Stimulated activated CD4-positive, alpha-beta T cell treated with anti-CD3 and anti-CD28 coated beads, Interleukin-15, amount 100 ng/mL, for 1 hour (primary cell): ENCODE results near the gene AGXT2.
"Not testable (repeated sequence)": the region's sequence is repeated elsewhere in the genome, so short reads cannot be mapped to it uniquely, and the experiment has no call there.

ENCODE experiments used
- DNase-seq, 2 donors: peaks; one replicate each; pipeline ENCODE4 v3.0.0-alpha.2; 2020; ENCODE audit warnings: low read depth in 1 of 2, low spot score in 1 of 2

AGXT2 gene

DNA sequence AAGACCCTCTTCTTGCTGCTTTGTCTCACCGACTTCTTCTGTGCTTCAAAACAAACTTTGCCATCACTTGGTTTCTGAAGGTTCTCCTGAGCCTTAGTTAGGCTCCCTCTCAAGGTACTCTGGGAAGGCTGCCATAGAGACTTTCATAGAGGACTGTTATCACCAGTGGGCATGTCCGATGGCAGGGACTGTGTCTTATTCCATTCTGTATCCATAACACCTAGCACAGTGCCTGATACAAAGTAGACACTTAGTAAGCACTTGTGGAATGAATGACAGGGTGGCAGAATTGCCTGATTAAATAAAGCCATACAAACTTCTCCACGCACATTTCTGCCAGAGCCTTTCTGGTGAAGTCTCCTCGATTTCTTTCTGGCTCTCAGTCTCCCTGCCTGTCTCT is 32.7 kb downstream of the AGXT2 start:
- no peak for DNase-seq

DNA sequence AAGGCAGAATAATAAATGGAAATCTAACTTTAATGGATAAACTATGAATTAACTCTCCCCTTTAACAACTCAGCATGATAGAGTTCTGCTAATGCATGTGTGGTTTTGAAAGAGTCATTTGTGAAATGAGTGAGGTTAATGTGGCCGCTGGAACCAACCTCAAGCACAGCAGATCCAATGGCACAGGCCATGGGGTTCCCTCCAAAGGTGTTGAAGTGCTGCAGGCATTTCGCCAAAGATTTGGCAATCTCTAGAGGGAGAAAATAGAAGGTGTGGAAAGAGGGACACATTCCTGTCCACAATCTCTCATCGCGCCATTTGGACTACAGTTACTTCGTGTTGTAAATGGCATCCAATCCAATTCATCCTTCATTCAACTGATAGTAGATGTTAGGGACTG is 35.0 kb downstream of the AGXT2 start:
- no peak for DNase-seq

DNA sequence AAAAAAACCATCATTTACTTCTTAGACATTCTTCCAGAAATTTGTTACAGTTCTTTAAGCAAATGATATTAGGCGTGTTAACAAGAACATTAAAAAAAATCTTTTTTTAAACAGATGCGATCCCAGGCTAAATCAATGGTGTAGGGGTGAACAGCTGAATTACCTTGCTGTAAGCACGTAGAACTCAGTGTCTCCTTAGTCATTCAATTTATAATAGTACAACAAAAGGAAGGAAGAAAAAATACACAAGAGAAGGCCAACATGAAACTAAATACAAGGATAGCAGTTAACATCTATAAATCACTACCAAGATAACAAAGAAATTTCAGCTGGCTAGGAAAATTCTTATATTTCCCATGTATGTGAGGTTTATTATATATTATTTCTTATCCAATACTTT is 35.4 kb downstream of the AGXT2 start:
- no peak for DNase-seq

DNA sequence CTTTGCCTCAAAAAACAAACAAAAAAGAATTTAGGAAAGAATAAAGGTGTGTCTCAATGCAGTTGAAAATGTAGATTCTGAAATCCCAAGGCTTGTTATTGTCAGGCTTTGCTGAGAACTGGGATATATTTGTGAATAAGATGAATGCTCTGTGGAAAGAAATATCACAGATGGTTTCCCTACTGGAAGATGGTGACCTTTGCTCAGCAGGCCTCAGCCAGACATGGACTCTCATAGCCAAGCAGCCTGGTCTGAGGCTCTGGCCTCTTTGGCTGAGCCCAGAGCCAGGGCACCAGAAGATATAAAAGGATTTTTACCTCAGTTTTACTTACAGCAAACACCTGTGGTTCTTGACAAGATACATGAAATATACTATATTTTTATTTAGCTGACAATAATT is 37.1 kb downstream of the AGXT2 start:
- DNase-seq = no peak

DNA sequence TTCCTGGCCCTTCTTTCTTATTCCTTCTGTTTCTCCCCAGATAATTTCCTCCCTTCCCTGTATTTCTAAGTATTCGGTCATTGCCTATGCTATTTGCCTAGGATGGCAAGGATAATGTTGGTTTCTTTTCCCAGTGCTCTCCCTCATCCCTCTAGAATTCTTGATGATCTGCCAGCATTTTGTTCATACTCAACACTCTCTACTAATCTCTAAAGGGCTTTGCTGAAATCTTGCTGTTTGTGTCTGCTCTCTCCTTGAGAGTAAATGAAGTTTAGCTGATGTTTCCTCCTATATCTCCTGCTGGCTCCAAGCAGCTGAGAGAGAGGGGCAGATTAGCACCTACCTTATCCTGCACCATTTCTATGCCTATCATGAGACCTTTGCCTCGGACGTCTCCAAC is 38.1 kb downstream of the AGXT2 start:
- DNase-seq = no peak

DNA sequence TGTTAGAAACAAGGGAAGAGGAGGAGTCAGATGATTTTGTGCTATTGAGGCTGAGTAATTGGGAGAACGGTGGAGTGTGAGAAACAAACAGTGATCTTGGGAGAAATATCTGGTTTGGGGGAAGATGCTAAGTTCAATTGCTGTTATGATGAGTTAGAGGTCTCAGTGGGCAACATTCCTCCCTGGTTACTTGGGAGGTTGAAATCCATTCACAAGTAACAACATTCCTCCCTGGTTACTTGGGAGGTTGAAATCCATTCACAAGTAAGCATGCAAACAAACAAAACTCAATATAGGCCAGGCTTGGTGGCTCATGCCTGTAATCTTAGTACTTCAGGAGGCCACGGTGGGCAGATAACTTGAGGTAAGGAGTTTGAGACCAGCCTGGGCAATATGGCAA is 38.7 kb downstream of the AGXT2 start:
- no peak for DNase-seq

DNA sequence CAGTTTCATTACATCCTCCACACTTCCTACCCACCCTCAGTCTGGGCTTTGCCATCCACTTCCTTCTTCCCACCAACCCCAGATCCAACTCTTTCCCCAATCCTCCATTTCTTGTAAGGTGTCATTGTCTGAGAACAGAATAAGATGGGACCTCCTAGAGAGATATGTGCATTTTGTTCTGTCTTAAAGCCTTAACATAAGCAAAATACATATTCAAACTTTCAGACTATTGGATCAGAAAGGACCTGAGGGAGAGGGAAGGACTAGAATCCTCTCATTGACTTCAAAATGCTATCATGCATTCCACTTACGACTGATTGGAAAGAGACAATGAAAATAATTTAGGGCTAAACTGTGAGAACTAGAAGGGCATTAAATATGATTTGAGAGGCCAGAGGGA is 43.0 kb downstream of the AGXT2 start:
- no peak for DNase-seq

DNA sequence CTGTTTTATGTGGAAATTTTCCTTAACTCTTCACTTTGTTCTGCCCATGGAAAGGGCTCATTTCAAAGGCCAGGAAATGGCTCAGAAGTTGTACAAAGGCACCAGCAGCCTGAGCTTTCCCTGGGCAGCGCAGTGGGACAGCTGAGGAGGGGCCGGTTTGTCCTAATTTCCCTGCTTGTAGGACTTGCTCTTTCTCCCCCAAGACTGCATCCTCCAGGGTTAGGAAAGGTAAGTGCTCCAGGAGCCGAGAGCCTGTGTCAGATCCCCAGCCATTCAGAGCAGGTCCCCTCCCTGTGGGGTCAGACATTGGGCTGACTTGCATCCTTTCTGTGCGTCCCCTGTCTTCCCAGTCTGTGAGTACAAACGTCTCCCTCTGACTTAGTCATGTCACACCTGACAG is 43.5 kb downstream of the AGXT2 start:
- no peak for DNase-seq

DNA sequence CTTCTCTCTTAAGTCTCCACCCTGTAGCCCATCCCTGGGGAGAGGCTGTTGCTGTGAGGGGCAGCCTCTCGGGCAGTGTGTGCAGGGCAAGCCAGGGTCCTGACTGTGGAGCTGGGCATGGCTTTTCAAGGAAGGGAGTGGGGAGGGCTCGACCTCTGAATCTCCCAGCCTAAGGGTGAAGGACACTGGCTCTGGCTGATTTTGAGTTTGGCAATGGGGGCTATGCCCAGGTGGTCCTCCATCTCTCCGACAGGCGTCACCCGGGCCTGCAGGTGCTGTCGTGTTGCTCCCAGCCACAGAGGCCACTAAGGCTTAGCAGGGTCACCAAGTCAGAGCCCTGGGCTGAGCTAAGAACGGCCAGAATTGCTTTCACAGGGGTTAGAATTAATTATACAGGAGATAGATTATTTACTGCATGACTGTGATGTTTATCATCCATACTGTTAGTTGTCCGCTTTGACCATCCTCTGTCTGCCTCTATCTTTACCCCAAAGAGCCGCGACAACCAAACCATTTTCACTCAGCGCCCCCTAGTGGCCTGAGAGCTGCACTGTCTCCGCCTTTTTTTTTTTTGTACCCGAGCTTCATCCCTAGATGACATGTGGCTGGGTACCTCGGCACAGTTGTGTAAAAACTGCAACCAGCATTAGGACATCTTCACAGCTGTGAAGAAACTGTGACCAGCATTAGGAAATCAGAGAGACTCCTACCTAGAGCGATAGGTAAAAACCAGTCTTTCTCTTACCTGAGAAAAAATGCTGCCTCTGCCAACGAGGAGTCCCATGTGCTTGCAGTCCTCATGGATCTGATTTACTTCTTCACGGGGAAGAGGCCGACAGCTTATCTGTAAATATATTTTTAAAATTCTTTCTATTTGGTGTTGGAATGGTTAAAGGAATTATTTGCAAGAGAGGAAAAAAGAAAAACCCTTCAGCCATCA is 44.5 kb downstream of the AGXT2 start:
- peak in 1 of 2 donors; percentile 33 for DNase-seq

DNA sequence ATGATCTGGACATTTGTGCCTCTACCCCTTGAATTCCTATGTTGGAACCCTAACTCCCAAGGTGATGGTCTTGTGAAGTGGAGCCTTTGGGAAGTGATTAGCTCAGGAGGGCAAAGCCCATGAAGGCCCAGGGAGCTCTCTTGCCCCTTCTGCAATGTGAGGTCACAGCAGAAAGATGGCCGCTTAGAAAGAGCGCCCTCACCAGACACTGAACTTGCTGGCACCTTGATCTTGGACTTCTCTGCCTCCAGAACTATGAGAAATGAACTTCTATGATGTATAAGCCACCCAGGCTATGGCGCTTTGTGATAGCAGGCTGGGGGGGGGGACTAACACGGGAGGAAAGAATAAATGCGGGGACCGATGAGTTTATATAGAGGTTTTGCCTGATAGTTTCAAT is 45.3 kb downstream of the AGXT2 start:
- no peak for DNase-seq

DNA sequence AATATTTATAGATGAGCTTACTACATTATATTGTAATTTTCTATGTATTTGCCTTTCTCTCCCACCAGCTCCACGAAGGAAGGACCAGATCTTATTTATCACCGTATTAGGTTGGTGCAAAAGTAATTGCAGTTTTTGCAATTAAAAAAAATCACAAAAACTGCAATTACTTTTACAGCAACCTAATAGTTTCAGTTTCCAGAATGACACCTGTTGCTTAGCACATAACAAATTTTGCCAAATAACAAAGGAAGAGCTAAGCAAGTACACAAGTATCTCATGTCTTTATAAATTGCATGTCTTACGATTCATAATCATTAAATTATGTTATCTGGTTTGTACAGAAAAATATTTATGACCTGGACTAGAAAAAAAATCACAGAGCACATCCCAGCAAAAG is 45.9 kb downstream of the AGXT2 start:
- no peak for DNase-seq

DNA sequence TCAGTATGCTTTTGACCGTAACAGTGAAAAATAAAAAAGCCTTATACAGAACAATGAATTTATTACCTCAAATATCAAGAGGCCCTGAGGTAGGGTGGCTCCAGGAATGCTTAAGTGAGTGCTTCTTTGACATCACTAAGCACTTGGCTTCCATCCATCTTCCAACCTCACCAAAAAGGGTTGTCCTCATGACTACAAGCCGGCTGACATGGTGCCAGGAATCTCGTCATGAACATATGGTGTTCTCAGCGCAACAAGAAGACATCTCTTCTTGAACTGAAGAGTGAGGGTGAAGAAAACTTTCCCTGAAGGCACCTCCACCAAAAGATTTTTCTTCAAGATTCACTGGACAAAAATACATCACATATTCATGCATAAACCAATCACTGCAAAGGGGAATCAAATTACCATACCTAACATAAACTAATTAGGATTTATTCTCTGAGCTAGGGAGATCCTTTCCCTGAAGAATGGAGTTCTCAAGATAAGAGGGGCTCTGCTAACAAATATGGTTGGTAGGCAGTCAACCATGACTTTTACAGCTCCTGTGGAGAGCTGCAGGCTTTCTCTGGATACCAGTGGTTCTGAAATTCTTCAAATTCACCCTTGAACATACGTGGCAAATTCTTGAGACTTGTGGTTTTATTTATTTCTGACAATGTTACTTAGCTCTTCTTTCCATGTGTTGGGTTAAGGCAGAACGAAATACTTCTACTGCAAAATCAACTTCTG is 49.5 kb downstream of the AGXT2 start:
- DNase-seq = no peak

DNA sequence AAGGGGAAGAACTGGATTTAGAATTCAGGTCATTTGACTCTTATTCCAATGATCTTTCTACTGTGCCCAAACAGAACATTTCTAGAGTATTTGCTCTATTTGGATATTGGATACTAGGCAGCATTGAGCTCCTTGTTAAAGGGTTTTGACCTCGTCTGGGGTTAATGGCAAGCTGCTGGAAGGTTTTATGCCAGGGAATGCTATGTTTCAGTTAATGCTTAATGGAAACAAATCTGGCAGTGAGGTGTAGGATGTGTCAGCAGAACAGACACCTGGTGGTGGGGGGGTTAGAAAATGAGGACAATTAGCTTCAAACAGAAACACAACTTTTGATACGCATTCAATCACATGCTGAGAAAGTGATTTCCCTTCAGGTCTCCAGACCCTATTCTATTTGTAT is 51.5 kb downstream of the AGXT2 start:
- DNase-seq = no peak

DNA sequence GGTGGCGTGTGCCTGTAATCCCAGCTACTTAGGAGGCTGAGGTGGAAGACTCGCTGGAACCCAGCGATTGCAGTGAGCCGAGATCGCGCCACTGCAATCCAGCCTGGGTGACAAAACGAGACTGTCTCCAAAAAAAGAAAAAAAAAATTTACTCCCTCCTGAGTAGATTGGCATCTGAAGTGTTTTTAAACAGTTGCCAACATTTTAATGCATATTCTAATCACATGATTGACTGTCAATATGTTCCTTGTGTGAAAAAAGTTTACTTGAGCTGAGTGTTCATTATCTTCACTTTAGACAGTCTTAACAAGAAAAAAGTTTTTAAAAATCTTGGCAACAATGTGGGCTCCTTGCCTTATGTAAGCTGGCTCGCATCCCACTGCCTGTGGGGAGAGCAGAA is 53.8 kb downstream of the AGXT2 start:
- DNase-seq = no peak

DNA sequence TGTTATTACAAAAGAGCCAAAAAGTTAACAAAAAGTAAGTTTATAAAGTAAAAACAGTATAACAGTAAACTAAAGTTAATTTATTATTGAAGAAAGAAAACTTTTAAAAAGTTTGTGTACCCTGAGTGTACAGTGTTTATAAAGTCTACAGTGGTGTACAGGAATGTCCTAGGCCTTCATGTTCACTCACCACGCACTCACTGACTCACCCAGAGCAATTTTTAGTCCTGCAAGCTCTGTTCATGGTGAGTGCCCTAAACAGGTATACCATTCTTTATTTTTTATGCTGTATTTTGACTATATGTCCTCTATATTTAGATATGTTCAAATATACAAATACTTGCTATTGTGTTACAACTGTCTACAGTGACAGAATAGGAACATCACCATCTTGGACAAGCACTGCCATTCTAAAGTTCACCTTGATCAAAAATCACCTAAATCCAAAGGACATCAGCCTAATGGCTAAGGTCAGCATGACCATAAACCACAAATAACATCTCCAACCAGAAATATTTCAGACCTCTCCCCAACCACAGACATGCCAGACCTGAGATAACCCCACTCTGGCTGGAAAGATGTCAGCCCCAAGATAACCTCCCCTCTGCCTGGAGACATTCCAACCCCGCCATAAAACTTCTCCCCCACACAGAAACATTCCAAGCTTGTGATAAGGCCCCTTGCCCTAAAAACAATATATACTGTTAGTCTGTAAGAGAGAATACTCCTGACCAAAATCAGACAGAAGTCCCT is 56.1 kb downstream of the AGXT2 start:
- DNase-seq = no peak

DNA sequence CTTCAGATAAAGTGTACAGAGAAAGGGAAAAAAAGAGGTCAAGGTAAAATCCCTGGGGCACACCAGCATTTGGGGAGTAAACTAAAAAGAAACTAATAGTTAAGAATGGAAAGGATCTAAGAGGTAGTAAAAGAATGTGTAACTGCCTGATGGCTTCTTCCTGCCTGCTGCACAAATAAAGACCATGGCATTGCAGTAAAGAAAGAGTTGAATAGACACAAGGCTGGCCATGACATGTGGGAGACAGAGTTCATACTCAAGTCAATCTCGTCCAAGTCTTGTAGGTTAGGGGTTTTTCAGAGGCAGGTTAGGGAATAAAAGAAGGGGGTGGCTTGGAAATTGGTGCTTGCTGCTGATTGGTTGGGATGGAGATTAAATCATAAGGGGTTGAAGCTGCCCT is 60.8 kb downstream of the AGXT2 start:
- DNase-seq = no peak

DNA sequence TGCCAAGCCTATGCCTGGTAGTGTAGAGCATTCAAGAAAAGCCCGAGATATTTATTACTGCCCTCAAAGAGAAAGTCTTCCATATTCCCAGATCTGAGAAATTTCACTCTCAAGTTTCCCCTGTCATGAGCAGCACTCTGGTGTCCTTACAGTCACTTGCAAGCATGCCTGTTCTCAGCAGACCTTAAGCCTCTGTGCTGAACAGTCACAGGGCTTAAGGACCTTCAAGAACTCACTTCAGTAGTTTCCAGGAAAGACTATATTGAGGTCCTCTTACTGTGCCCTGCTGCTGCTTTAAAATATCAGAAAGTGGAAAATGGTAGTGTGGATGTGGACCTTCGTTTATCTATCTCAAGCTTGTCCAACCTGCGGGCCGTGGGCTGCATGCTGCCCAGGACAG is 64.9 kb downstream of the AGXT2 start:
- DNase-seq = no peak

DNA sequence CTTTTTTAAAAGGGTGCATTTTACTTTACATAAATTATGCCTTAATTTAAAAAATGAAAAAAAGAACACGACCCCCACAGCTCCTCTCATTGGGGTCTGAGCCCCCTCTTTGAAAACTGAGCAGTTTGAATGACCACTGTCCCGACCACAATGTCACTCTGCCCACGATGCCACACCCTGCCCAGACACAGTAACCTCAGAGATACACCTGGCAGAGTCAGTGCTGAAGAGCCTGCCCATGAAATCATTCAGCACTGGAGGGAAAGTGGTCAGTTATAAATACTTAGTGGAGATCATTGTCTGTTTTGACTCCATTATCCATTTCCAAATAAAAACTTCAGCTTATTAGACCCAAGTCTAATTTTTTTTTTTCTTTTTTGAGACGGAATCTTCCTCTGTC is 69.1 kb downstream of the AGXT2 start:
- DNase-seq = no peak

DNA sequence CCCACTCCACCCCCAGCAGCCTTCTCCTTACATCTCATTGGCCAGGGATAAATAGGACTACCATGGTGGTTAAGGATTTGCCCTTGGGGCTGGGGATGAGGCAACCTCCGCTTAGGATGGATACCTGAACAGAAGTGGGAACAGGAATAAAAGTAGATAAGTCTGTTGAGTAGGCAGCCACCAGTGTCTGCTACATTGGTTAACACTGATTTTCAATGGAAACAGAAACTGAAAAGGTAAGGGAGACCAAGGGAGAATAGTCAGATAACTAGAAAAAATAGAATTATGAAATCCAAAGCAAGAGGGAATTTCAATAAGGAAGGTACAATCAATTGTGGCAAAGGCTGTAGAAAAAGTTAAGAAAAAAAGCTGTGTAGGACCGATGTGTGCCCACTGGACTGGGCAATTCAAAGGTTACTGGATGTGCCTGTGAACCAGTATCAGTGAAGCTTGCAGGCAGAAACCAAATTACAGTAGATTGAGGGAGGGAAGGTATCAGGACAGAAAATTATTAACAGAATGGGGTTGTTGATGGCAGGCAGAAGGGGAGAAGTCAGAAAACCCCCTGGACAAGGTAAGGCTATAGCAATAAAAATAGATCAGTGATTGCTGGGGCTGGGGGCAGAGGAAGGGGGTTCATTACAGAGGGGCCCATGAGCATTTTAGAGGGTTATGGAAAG is 69.7 kb downstream of the AGXT2 start:
- no peak for DNase-seq

DNA sequence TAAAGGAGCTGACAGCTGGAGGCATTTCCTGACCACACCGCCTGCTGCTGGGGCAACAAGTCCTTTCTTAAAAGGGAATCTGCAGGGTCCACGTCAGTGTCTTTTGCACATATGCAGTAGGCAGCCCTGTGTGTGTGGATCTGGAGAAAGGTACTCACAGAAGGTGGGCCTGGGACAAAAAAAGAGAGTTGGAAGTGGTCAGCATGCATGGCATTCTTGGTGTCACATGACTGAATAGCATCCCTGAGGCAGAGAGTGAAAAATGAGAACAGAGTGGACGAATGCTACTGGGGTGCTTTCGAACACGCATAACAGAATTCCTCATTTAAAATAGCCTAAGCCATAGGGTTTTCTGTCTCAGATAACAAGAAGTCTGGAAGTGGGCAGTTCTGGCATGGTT is 71.4 kb downstream of the AGXT2 start:
- DNase-seq = no peak

DNA sequence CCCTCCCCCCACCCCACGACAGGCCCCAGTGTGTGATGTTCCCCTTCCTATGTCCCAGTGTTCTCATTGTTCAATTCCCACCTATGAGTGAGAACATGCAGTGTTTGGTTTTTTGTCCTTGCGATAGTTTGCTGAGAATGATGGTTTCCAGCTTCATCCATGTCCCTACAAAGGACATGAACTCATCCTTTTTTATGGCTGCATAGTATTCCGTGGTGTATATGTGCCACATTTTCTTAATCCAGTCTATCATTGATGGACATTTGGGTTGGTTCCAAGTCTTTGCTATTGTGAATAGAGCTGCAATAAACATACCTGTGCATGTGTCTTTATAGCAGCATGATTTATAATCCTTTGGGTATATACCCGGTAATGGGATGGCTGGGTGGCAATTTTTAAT is 76.1 kb downstream of the AGXT2 start:
- DNase-seq = not testable (repeated sequence)
